ENCODE measurements around the gene UBE3B.

Gene UBE3B

GRCh38 chr12:109562871-109563270, 85.4 kb downstream of the UBE3B start:
- Histone ChIP-seq H3K79me2 (ENCODE audit: insufficient read depth, low read length) (no peaks in the 10 kb centered on the region), H3K4me2 (ENCODE audit: low read length) (no peak overlapping the region), H2AFZ (ENCODE audit: low read length) (no peak overlapping the region), H3F3A (ENCODE audit: insufficient read depth, low read length) (no peaks in the 10 kb centered on the region), H3K27me3 (ENCODE audit: insufficient read depth, low read length) (no peaks in the 10 kb centered on the region), H3K9ac (ENCODE audit: low read length) (no peak overlapping the region), H3K9me2 (ENCODE audit: low read depth, low read length) (no peaks in the 10 kb centered on the region), H3K9me3 (ENCODE audit: low read length) (no peaks in the 10 kb centered on the region), H4K20me1 (ENCODE audit: insufficient read depth, low read length) (no peaks in the 10 kb centered on the region), H3K27ac (ENCODE audit: low read depth, low read length, poor library complexity, severe bottlenecking) (no peak overlapping the region), H3K4me3 (ENCODE audit: low read depth, low read length, poor library complexity, severe bottlenecking) (no peak overlapping the region), H3K4me1 (ENCODE audit: insufficient read depth, low read length, severe bottlenecking) (no peaks in the 10 kb centered on the region), H3K36me3 (ENCODE audit: insufficient read depth, low read length) (peaks cover 30% of the 10 kb centered on the region)
- no peak for TF ChIP-seq CTCF (IDR thresholded peaks at IDR 0.05; ENCODE audit: low read length)
- no peak for TF ChIP-seq EZH2 (IDR thresholded peaks at IDR 0.05; ENCODE audit: borderline replicate concordance, low read length)

GRCh38 chr12:109563291-109564284, 86.2 kb downstream of the UBE3B start:
- no peak overlapping the region for H2AFZ ChIP-seq (ENCODE audit: low read length)
- H3K9me3 ChIP-seq (ENCODE audit: low read length): no peaks in the 10 kb centered on the region
- H3K4me1 ChIP-seq (ENCODE audit: insufficient read depth, low read length, severe bottlenecking): no peaks in the 10 kb centered on the region
- H3K79me2 ChIP-seq (ENCODE audit: insufficient read depth, low read length): no peaks in the 10 kb centered on the region
- TF ChIP-seq CTCF (IDR thresholded peaks at IDR 0.05; ENCODE audit: low read length) (no peak), EZH2 (IDR thresholded peaks at IDR 0.05; ENCODE audit: borderline replicate concordance, low read length) (no peak)
- peaks cover 37% of the 10 kb centered on the region for H3K36me3 ChIP-seq (ENCODE audit: insufficient read depth, low read length)
- H3K27ac ChIP-seq (ENCODE audit: low read depth, low read length, poor library complexity, severe bottlenecking): no peak overlapping the region
- H3K9me2 ChIP-seq (ENCODE audit: low read depth, low read length): no peaks in the 10 kb centered on the region
- no peak overlapping the region for H3K9ac ChIP-seq (ENCODE audit: low read length)
- no peak overlapping the region for H3K4me3 ChIP-seq (ENCODE audit: low read depth, low read length, poor library complexity, severe bottlenecking)
- no peaks in the 10 kb centered on the region for H3F3A ChIP-seq (ENCODE audit: insufficient read depth, low read length)
- no peaks in the 10 kb centered on the region for H3K27me3 ChIP-seq (ENCODE audit: insufficient read depth, low read length)
- H3K4me2 ChIP-seq (ENCODE audit: low read length): no peak overlapping the region
- no peaks in the 10 kb centered on the region for H4K20me1 ChIP-seq (ENCODE audit: insufficient read depth, low read length)

GRCh38 chr12:109566424-109566823, 89.0 kb downstream of the UBE3B start:
- Histone ChIP-seq H4K20me1 (ENCODE audit: insufficient read depth, low read length) (no peaks in the 10 kb centered on the region), H3K9me3 (ENCODE audit: low read length) (no peaks in the 10 kb centered on the region), H3K9me2 (ENCODE audit: low read depth, low read length) (no peaks in the 10 kb centered on the region), H3K27ac (ENCODE audit: low read depth, low read length, poor library complexity, severe bottlenecking) (no peak overlapping the region), H3F3A (ENCODE audit: insufficient read depth, low read length) (no peaks in the 10 kb centered on the region), H3K27me3 (ENCODE audit: insufficient read depth, low read length) (no peaks in the 10 kb centered on the region), H3K36me3 (ENCODE audit: insufficient read depth, low read length) (peaks cover 37% of the 10 kb centered on the region), H3K4me2 (ENCODE audit: low read length) (no peak overlapping the region), H3K4me1 (ENCODE audit: insufficient read depth, low read length, severe bottlenecking) (no peaks in the 10 kb centered on the region), H2AFZ (ENCODE audit: low read length) (no peak overlapping the region), H3K9ac (ENCODE audit: low read length) (no peak overlapping the region), H3K4me3 (ENCODE audit: low read depth, low read length, poor library complexity, severe bottlenecking) (no peak overlapping the region), H3K79me2 (ENCODE audit: insufficient read depth, low read length) (no peaks in the 10 kb centered on the region)
- TF ChIP-seq CTCF (IDR thresholded peaks at IDR 0.05; ENCODE audit: low read length) (no peak), EZH2 (IDR thresholded peaks at IDR 0.05; ENCODE audit: borderline replicate concordance, low read length) (no peak)

Data from OCI-LY1 (cell line).